Lower leg skin (tissue), 4 donors: ENCODE measurements around the gene MVD. TPM values are rescaled to one million over a fixed set of nuclear protein-coding genes. Genes with fewer than 3 reads are reported as not detected.

Experiments used
- DNase-seq, 2 donors: peaks; one replicate each; pipeline ENCODE4 v3.0.0-alpha.2; 2019; ENCODE audit warnings: low spot score in 2 of 2
- H3K4me3 ChIP-seq: fragments of 200-600 bp; sonication (generic); 2 replicates; pipeline ENCODE4 v1.5.1; 2017; ENCODE audit warnings: mild to moderate bottlenecking, low read depth; ENCODE audit not compliant: poor library complexity, severe bottlenecking
- CTCF ChIP-seq, 3 donors: fragments of 450-650 bp; IDR thresholded peaks; one replicate each; pipeline ENCODE4 v1.5.1; 2016; ENCODE audit warnings: antibody characterized with exemption in 3 of 3, mild to moderate bottlenecking in 3 of 3, moderate library complexity in 2 of 3
- POLR2A ChIP-seq, 2 donors: fragments of 450-650 bp; IDR thresholded peaks; one replicate each; pipeline ENCODE4 v1.6.1; 2016 to 2017; ENCODE audit warnings: antibody characterized with exemption in 2 of 2, mild to moderate bottlenecking in 1 of 2, moderate library complexity in 1 of 2
- WGBS, 2 donors: methylation state at CpG; one replicate each; pipeline ENCODE4 v1.1.5; 2018; 5-methylcytosine and 5-hydroxymethylcytosine counted together
- intact Hi-C: fragments of 100-400 bp; cut with DNase I; formaldehyde crosslinking; loops from one replicate; pipeline ENCODE4 v1.15.0; 2023; ENCODE audit warnings: low total_unique reads
- total RNA-seq, 4 donors: library from RNA; depleted of rRNA; stranded (reverse); fragments of >200 nt; gene quantifications; one replicate each; pipeline ENCODE4 v1.1.0, GENCODE V29; 2016

Gene MVD
- total RNA-seq, 4 donors from 2014 or later = 40.2 to 93.5 (median 67.1) TPM

GRCh38 chr16:88686062-88686438 lies 23.2 kb upstream of the MVD start:
- TF ChIP-seq POLR2A (IDR thresholded peaks at IDR 0.05) (no peak), CTCF (IDR thresholded peaks at IDR 0.05) (no peak)
- intact Hi-C loops = no loop called here
- DNase-seq = no peak

GRCh38 chr16:88685156-88686061 lies 22.5 kb upstream of the MVD start:
- 4 to 6% methylated on average over 16 to 33 of the region's 33 CpGs for whole genome bisulfite sequencing, 2 donors
- intact Hi-C loops = no loop called here
- DNase-seq = peak in 1 of 2 donors; percentile 85

More at GRCh38 chr16:88686062-88686438, 23.2 kb upstream of the MVD start:
- H3K4me3 ChIP-seq = peak overlapping the region; percentile 31
- WGBS, 2 donors = 2% methylated on average over 19 to 24 of the region's 25 CpGs

GRCh38 chr16:88684569-88685155 lies 21.8 kb upstream of the MVD start:
- intact Hi-C loops = no loop called here
- 70 to 75% methylated on average over 15 of the region's 15 CpGs for WGBS, 2 donors
- no peak overlapping the region for H3K4me3 ChIP-seq
- DNase-seq = no peak
- no peak for TF ChIP-seq CTCF (IDR thresholded peaks at IDR 0.05)
- no peak for TF ChIP-seq POLR2A (IDR thresholded peaks at IDR 0.05)

More at GRCh38 chr16:88685156-88686061, 22.5 kb upstream of the MVD start:
- H3K4me3 ChIP-seq = peak overlapping the region; percentile 31
- TF ChIP-seq CTCF (IDR thresholded peaks at IDR 0.05) (no peak), POLR2A (IDR thresholded peaks at IDR 0.05) (no peak)

GRCh38 chr16:88681709-88682451 lies 19.0 kb upstream of the MVD start:
- TF ChIP-seq POLR2A (IDR thresholded peaks at IDR 0.05) = no peak
- TF ChIP-seq CTCF (IDR thresholded peaks at IDR 0.05) = no peak
- peak; percentile 57 to 90 for DNase-seq
- intact Hi-C loops = no loop called here
- 33 to 51% methylated on average over 19 to 21 of the region's 21 CpGs for WGBS, 2 donors
- H3K4me3 ChIP-seq = no peak overlapping the region

GRCh38 chr16:88681084-88681680 lies 18.3 kb upstream of the MVD start:
- TF ChIP-seq POLR2A (IDR thresholded peaks at IDR 0.05) (no peak), CTCF (IDR thresholded peaks at IDR 0.05) (no peak)
- H3K4me3 ChIP-seq = no peak overlapping the region
- DNase-seq = no peak
- intact Hi-C loops = no loop called here
- WGBS, 2 donors = 49 to 63% methylated on average over 19 to 31 of the region's 31 CpGs
